Liver (tissue), 9 donors: ENCODE results near the gene RAI1. TPM values are rescaled to one million over a fixed set of nuclear protein-coding genes. Genes with fewer than 3 reads are reported as not detected.

ENCODE experiments used
- DNase-seq: peaks from one replicate; pipeline ENCODE4 v3.0.0-alpha.2; 2017; ENCODE audit warnings: low spot score
- H3K27ac ChIP-seq, 2 donors: one replicate each; pipeline ENCODE4 v1.7.0; 2013; ENCODE audit warnings: inconsistent platforms in 2 of 2, low read length in 2 of 2, control low read depth in 1 of 2, low read depth in 1 of 2, mild to moderate bottlenecking in 1 of 2
- H3K27me3 ChIP-seq, 4 donors: one replicate each; pipeline versions ENCODE4 v1.6.1 to v1.7.0; 2013; ENCODE audit warnings: low read length in 3 of 4, inconsistent platforms in 1 of 4, mild to moderate bottlenecking in 1 of 4, moderate library complexity in 1 of 4; ENCODE audit not compliant: control insufficient read depth in 4 of 4, insufficient read depth in 4 of 4
- H3K36me3 ChIP-seq, 4 donors: one replicate each; pipeline versions ENCODE4 v1.6.1 to v1.7.0; 2013; ENCODE audit warnings: low read length in 3 of 4, mild to moderate bottlenecking in 3 of 4, low read depth in 1 of 4, moderate library complexity in 1 of 4; ENCODE audit not compliant: control insufficient read depth in 4 of 4, insufficient read depth in 3 of 4
- H3K4me1 ChIP-seq, 4 donors: one replicate each; pipeline versions ENCODE4 v1.6.1 to v1.7.0; 2013; ENCODE audit warnings: low read length in 3 of 4, mild to moderate bottlenecking in 3 of 4, moderate library complexity in 1 of 4; ENCODE audit not compliant: control insufficient read depth in 4 of 4, insufficient read depth in 4 of 4
- H3K4me3 ChIP-seq, 3 donors: one replicate each; pipeline versions ENCODE4 v1.6.1 to v1.7.0; 2013; ENCODE audit warnings: low read length in 3 of 3, control low read depth in 1 of 3, low read depth in 1 of 3, mild to moderate bottlenecking in 1 of 3
- H3K9ac ChIP-seq, 2 donors: one replicate each; pipeline ENCODE4 v1.7.0; 2013; ENCODE audit warnings: low read length in 2 of 2, mild to moderate bottlenecking in 2 of 2, moderate library complexity in 2 of 2, control low read depth in 1 of 2, low read depth in 1 of 2
- H3K9me3 ChIP-seq, 4 donors: one replicate each; pipeline versions ENCODE4 v1.6.1 to v1.7.0; 2013; ENCODE audit warnings: low read length in 3 of 4; ENCODE audit not compliant: control insufficient read depth in 4 of 4
- CTCF ChIP-seq: fragments of 150-350 bp; IDR thresholded peaks from 2 replicates; pipeline ENCODE4 v1.5.1; 2017; ENCODE audit warnings: improper control_type of control experiment, low read depth, low read length; ENCODE audit not compliant: missing input control
- EGR1 ChIP-seq, 2 donors: IDR thresholded peaks; 2 replicates each; pipeline ENCODE4 v1.6.1; 2016 to 2018; ENCODE audit warnings: antibody characterized with exemption in 2 of 2, low read depth in 2 of 2
- FOXA1 ChIP-seq: IDR thresholded peaks from 2 replicates; pipeline ENCODE4 v1.6.1; 2016; ENCODE audit warnings: antibody characterized with exemption
- FOXA2 ChIP-seq: IDR thresholded peaks from 2 replicates; pipeline ENCODE4 v1.6.1; 2016; ENCODE audit warnings: antibody characterized with exemption
- GABPA ChIP-seq, 2 donors: IDR thresholded peaks in 1 of 2; conservative IDR thresholded peaks in 1 of 2; 2 replicates each; pipeline ENCODE4 v1.6.1; 2016; ENCODE audit warnings: antibody characterized with exemption in 2 of 2, mild to moderate bottlenecking in 1 of 2, moderate library complexity in 1 of 2
- HNF4A ChIP-seq, 2 donors: conservative IDR thresholded peaks; 2 replicates each; pipeline ENCODE4 v1.6.1; 2016; ENCODE audit warnings: antibody characterized with exemption in 2 of 2, mild to moderate bottlenecking in 2 of 2
- HNF4G ChIP-seq: IDR thresholded peaks from 2 replicates; pipeline ENCODE4 v1.6.1; 2016; ENCODE audit warnings: antibody characterized with exemption
- JUND ChIP-seq, 2 donors: IDR thresholded peaks; 2 replicates each; pipeline ENCODE4 v1.6.1; 2016; ENCODE audit warnings: antibody characterized with exemption in 2 of 2
- MAX ChIP-seq: IDR thresholded peaks from 2 replicates; pipeline ENCODE4 v1.6.1; 2016; ENCODE audit warnings: antibody characterized with exemption
- NR2F2 ChIP-seq: IDR thresholded peaks from 2 replicates; pipeline ENCODE4 v1.6.1; 2016; ENCODE audit warnings: antibody characterized with exemption
- RAD21 ChIP-seq, 2 donors: IDR thresholded peaks; 2 replicates each; pipeline ENCODE4 v1.6.1; 2016; ENCODE audit warnings: antibody characterized with exemption in 2 of 2, mild to moderate bottlenecking in 2 of 2
- REST ChIP-seq: IDR thresholded peaks from 2 replicates; pipeline ENCODE4 v1.6.1; 2016; ENCODE audit warnings: antibody characterized with exemption, mild to moderate bottlenecking
- RXRA ChIP-seq, 2 donors: IDR thresholded peaks; 2 replicates each; pipeline ENCODE4 v1.6.1; 2017 to 2018; ENCODE audit warnings: antibody characterized with exemption in 2 of 2, mild to moderate bottlenecking in 1 of 2
- TAF1 ChIP-seq: conservative IDR thresholded peaks from 2 replicates; pipeline ENCODE4 v1.6.1; 2016; ENCODE audit warnings: antibody characterized with exemption, mild to moderate bottlenecking
- YY1 ChIP-seq: IDR thresholded peaks from 2 replicates; pipeline ENCODE4 v1.6.1; 2016; ENCODE audit warnings: antibody characterized with exemption, mild to moderate bottlenecking
- ZBTB33 ChIP-seq: IDR thresholded peaks from 2 replicates; pipeline ENCODE4 v1.6.1; 2016; ENCODE audit warnings: antibody characterized with exemption
- WGBS: extraction: QIAGEN DNeasy Blood & Tissue Kit; methylation state at CpG from one replicate; pipeline ENCODE4 v1.1.7; 2013; 5-methylcytosine and 5-hydroxymethylcytosine counted together
- polyA plus RNA-seq, 2 donors: library from polyadenylated mRNA; stranded (reverse) in 1 of 2; unstranded in 1 of 2; fragments of 200-250 nt in 1 of 2; fragments of >200 nt in 1 of 2; fragmentation: Nextera tagmentation in 1 of 2; extraction: Ambion mirVana in 1 of 2; gene quantifications; one replicate each; pipeline versions ENCODE4 v1.2.1 to v1.2.3, GENCODE V29; 2013 to 2015
- total RNA-seq, 2 donors: library from RNA; depleted of rRNA; stranded (reverse); fragments of >200 nt; gene quantifications; one replicate each; pipeline ENCODE4 v1.2.3, GENCODE V29; 2014
- donor health status: healthy.
- donor health status: healthy.
- donor health status: healthy.
- donor health status: healthy.
- donor health status: healthy.

Gene RAI1
- total and polyA plus RNA-seq, 4 donors = 0.57 to 7.6 (median 5.3) TPM

- H3K36me3 ChIP-seq = peaks cover 0 to 25% (median 4%) of the 10 kb centered on the region in 4 donors
- 92% methylated on average over 12 of the region's 12 CpGs for WGBS
- TF ChIP-seq RAD21 (IDR thresholded peaks at IDR 0.05) (no peak), EGR1 (IDR thresholded peaks at IDR 0.05; ENCODE audit: low read depth in 2 of 2) (no peak), ZBTB33 (no peak), NR2F2 (no peak), MAX (no peak), GABPA (IDR thresholded peaks at IDR 0.05 in 1 of 2, conservative IDR thresholded peaks at IDR 0.05 in 1 of 2) (no peak), CTCF (no peak), REST (no peak), RXRA (IDR thresholded peaks at IDR 0.05) (no peak)
Measured at GRCh38 chr17:17795296-17795695, 114.0 kb downstream of the RAI1 start.

GRCh38 chr17:17795946-17796786 lies 114.9 kb downstream of the RAI1 start:
- no peak overlapping the region for H3K9ac ChIP-seq
- no peaks in the 10 kb centered on the region for H3K27me3 ChIP-seq
- H3K36me3 ChIP-seq = peaks cover 0 to 25% (median 4%) of the 10 kb centered on the region in 4 donors
- no peak overlapping the region for H3K4me3 ChIP-seq
- peaks cover 0 to 3% (median 0%) of the 10 kb centered on the region in 4 donors for H3K4me1 ChIP-seq
- DNase-seq = no peak
- no peaks in the 10 kb centered on the region for H3K9me3 ChIP-seq
- H3K27ac ChIP-seq = no peak overlapping the region
- WGBS = 97% methylated on average over 40 of the region's 40 CpGs
- TF ChIP-seq JUND (IDR thresholded peaks at IDR 0.05) (no peak), GABPA (IDR thresholded peaks at IDR 0.05 in 1 of 2, conservative IDR thresholded peaks at IDR 0.05 in 1 of 2) (no peak), YY1 (no peak), FOXA2 (no peak), HNF4G (no peak), MAX (no peak), REST (no peak), TAF1 (no peak), ZBTB33 (no peak), NR2F2 (no peak), EGR1 (IDR thresholded peaks at IDR 0.05; ENCODE audit: low read depth in 2 of 2) (no peak), HNF4A (conservative IDR thresholded peaks at IDR 0.05) (no peak), FOXA1 (no peak)

More at GRCh38 chr17:17795296-17795695, 114.0 kb downstream of the RAI1 start:
- no peaks in the 10 kb centered on the region for H3K9me3 ChIP-seq
- H3K4me1 ChIP-seq = peaks cover 0 to 3% (median 0%) of the 10 kb centered on the region in 4 donors
- no peak overlapping the region for H3K27ac ChIP-seq
- H3K9ac ChIP-seq = no peak overlapping the region
- H3K4me3 ChIP-seq = no peak overlapping the region
- no peak for DNase-seq
- no peaks in the 10 kb centered on the region for H3K27me3 ChIP-seq
